Measurements from ENCODE around the gene CLDND2.

The CLDND2 gene

GRCh38 chr19:51352783-51353360, 15.9 kb downstream of the CLDND2 start:
- no peak for DNase-seq

- DNase-seq, result no peak
Measured at GRCh38 chr19:51351266-51351990, 17.4 kb downstream of the CLDND2 start.

- no peak for DNase-seq
Measured at GRCh38 chr19:51347209-51347928, 21.4 kb downstream of the CLDND2 start.

- no peak for DNase-seq
Measured at GRCh38 chr19:51346742-51347141, 22.1 kb downstream of the CLDND2 start.

- no peak for DNase-seq
Measured at GRCh38 chr19:51345076-51345620, 23.7 kb downstream of the CLDND2 start.

- DNase-seq, result no peak
Measured at GRCh38 chr19:51342631-51343569, 25.9 kb downstream of the CLDND2 start.

- no peak for DNase-seq
Measured at GRCh38 chr19:51341976-51342580, 26.7 kb downstream of the CLDND2 start, which contains the start of gene VSIG10L. Gene VSIG10L (minus strand): TSS chr19:51342139. CDS start chr19:51342124, 15 bp downstream.

GRCh38 chr19:51341066-51341465, 27.7 kb downstream of the CLDND2 start:
- DNase-seq, result no peak

GRCh38 chr19:51339687-51340656, 28.8 kb downstream of the CLDND2 start:
- DNase-seq, result peak; percentile 99

- DNase-seq, result no peak
Measured at GRCh38 chr19:51339313-51339686, 29.5 kb downstream of the CLDND2 start.

GRCh38 chr19:51338563-51339312, 30.1 kb downstream of the CLDND2 start:
- DNase-seq, result peak; percentile 92

GRCh38 chr19:51337861-51338562, 30.8 kb downstream of the CLDND2 start:
- DNase-seq, result no peak

- no peak for DNase-seq
Measured at GRCh38 chr19:51337141-51337860, 31.5 kb downstream of the CLDND2 start.

GRCh38 chr19:51333836-51334460, 34.9 kb downstream of the CLDND2 start:
- peak; percentile 49 for DNase-seq

- no peak for DNase-seq
Measured at GRCh38 chr19:51331716-51332115, 37.1 kb downstream of the CLDND2 start.

- no peak for DNase-seq
Measured at GRCh38 chr19:51331193-51331592, 37.6 kb downstream of the CLDND2 start.

GRCh38 chr19:51330366-51330765, 38.4 kb downstream of the CLDND2 start:
- no peak for DNase-seq

- DNase-seq, result no peak
Measured at GRCh38 chr19:51329411-51329810, 39.4 kb downstream of the CLDND2 start.
